Gastrocnemius medialis (tissue), 4 donors: ENCODE results near the gene DDI1. TPM values are rescaled to one million over a fixed set of nuclear protein-coding genes. Genes with fewer than 3 reads are reported as not detected.

Experiments used
- ATAC-seq, 2 donors: fragments of 150-250 bp; one replicate each; pipeline ENCODE4 v1.9.1; 2016
- DNase-seq, 2 donors: peaks; one replicate each; pipeline ENCODE4 v3.0.0-alpha.2; 2019
- H3K27ac ChIP-seq, 4 donors: fragments of 200-600 bp; sonication (generic); 1 replicate in 1 of 4; 2 replicates in 3 of 4; pipeline ENCODE4 v1.5.1; 2016 to 2018; ENCODE audit warnings: mild to moderate bottlenecking in 2 of 4, moderate library complexity in 1 of 4
- H3K27me3 ChIP-seq, 3 donors: fragments of 200-600 bp; sonication (generic) in 2 of 3; 1 replicate in 1 of 3; 2 replicates in 2 of 3; pipeline versions ENCODE4 v1.5.1 to v1.6.0; 2016 to 2019; ENCODE audit warnings: mild to moderate bottlenecking in 1 of 3, moderate library complexity in 1 of 3
- H3K36me3 ChIP-seq, 2 donors: fragments of 200-600 bp; sonication (generic) in 1 of 2; one replicate each; pipeline ENCODE4 v1.5.1; 2017 to 2018
- H3K4me1 ChIP-seq, 2 donors: fragments of 200-600 bp; sonication (generic) in 1 of 2; one replicate each; pipeline ENCODE4 v1.5.1; 2016 to 2017; ENCODE audit warnings: mild to moderate bottlenecking in 2 of 2
- H3K4me3 ChIP-seq, 4 donors: fragments of 200-600 bp; sonication (generic) in 3 of 4; 1 replicate in 1 of 4; 2 replicates in 3 of 4; pipeline ENCODE4 v1.5.1; 2016 to 2019; ENCODE audit warnings: mild to moderate bottlenecking in 2 of 4
- H3K9me3 ChIP-seq, 3 donors: fragments of 200-600 bp; sonication (generic) in 2 of 3; 1 replicate in 1 of 3; 2 replicates in 2 of 3; pipeline ENCODE4 v1.5.1; 2016 to 2019
- POLR2A ChIP-seq, 2 donors: fragments of 450-650 bp; IDR thresholded peaks; one replicate each; pipeline ENCODE4 v1.6.1; 2017; ENCODE audit warnings: antibody characterized with exemption in 2 of 2, mild to moderate bottlenecking in 2 of 2, moderate library complexity in 2 of 2
- in situ Hi-C, 4 donors: fragments of 200-750 bp; cut with MboI; loops; one replicate each; pipeline versions ENCODE4 v1.15.0 to v1.8.0; 2017; ENCODE audit warnings: low sequenced_read_pairs in 4 of 4
- intact Hi-C: fragments of 100-400 bp; cut with DNase I; formaldehyde crosslinking; loops from one replicate; pipeline ENCODE4 v1.15.1; 2023; ENCODE audit warnings: low total_unique reads
- total RNA-seq, 4 donors: library from RNA; depleted of rRNA; stranded (reverse); fragments of >200 nt; gene quantifications; one replicate each; pipeline versions ENCODE4 v1.1.0 to v1.2.3, GENCODE V29; 2016
- TF ChIP-seq, protein P1 (sequence below), 5 experiments: fragments of 450-650 bp in 3 of 5; fragments of 200-600 bp in 2 of 5; sonication (generic) in 2 of 5; IDR thresholded peaks in 4 of 5; conservative IDR thresholded peaks in 1 of 5; 1 replicate in 4 of 5; 2 replicates in 1 of 5; pipeline ENCODE4 v1.5.1; 2016 to 2019; ENCODE audit warnings: antibody characterized with exemption in 5 of 5, mild to moderate bottlenecking in 3 of 5, moderate library complexity in 3 of 5

Gene DDI1
- total RNA-seq, 4 donors from 2014 or later: not detected

DNA sequence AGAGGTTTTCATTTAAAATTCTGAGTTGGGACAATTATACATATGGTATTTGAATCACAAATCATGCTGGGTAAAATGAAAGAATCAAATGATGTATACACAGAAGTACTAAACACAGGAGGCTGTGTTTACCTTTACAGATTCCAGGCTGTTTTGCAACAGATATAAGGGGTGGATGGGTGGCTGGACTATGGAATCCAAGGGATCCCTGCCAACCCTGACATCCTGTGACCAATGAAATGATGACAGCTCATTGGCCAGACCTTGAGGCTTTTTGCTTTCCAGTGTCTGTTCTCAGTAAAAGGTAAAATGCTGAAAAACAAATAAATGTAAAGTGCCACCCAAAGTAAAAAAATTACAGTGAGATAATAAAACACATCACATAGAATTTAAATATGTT, 3.3 kb upstream of the DDI1 start:
- in situ Hi-C loops: no loop called here
- no peaks in the 10 kb centered on the region for H3K36me3 ChIP-seq
- H3K4me3 ChIP-seq: no peak overlapping the region
- H3K9me3 ChIP-seq: no peaks in the 10 kb centered on the region
- DNase-seq: no peak
- ATAC-seq: no peak
- H3K27me3 ChIP-seq: no peaks in the 10 kb centered on the region
- no peaks in the 10 kb centered on the region for H3K4me1 ChIP-seq
- no peak for TF ChIP-seq POLR2A (IDR thresholded peaks at IDR 0.05)
- TF ChIP-seq, protein P1, sequence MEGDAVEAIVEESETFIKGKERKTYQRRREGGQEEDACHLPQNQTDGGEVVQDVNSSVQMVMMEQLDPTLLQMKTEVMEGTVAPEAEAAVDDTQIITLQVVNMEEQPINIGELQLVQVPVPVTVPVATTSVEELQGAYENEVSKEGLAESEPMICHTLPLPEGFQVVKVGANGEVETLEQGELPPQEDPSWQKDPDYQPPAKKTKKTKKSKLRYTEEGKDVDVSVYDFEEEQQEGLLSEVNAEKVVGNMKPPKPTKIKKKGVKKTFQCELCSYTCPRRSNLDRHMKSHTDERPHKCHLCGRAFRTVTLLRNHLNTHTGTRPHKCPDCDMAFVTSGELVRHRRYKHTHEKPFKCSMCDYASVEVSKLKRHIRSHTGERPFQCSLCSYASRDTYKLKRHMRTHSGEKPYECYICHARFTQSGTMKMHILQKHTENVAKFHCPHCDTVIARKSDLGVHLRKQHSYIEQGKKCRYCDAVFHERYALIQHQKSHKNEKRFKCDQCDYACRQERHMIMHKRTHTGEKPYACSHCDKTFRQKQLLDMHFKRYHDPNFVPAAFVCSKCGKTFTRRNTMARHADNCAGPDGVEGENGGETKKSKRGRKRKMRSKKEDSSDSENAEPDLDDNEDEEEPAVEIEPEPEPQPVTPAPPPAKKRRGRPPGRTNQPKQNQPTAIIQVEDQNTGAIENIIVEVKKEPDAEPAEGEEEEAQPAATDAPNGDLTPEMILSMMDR (IDR thresholded peaks at IDR 0.05 in 4 of 5, conservative IDR thresholded peaks at IDR 0.05 in 1 of 5): no peak
- H3K27ac ChIP-seq: no peak overlapping the region
- intact Hi-C loops: no loop called here

GRCh38 chr11:104033561-104033960, 2.9 kb upstream of the DDI1 start:
- ATAC-seq: no peak
- no peak for DNase-seq
- no peaks in the 10 kb centered on the region for H3K9me3 ChIP-seq
- no peaks in the 10 kb centered on the region for H3K36me3 ChIP-seq
- TF ChIP-seq, protein P1 (IDR thresholded peaks at IDR 0.05 in 4 of 5, conservative IDR thresholded peaks at IDR 0.05 in 1 of 5): no peak
- TF ChIP-seq POLR2A (IDR thresholded peaks at IDR 0.05): no peak
- intact Hi-C loops: no loop called here
- no peak overlapping the region for H3K27ac ChIP-seq
- no peaks in the 10 kb centered on the region for H3K27me3 ChIP-seq
- H3K4me3 ChIP-seq: no peak overlapping the region
- H3K4me1 ChIP-seq: no peaks in the 10 kb centered on the region
- in situ Hi-C loops: no loop called here

GRCh38 chr11:104036995-104037394, 555 bp downstream of the DDI1 start:
- ATAC-seq (no peak), DNase-seq (no peak)
- Histone ChIP-seq H3K27me3 (no peaks in the 10 kb centered on the region), H3K27ac (no peak overlapping the region), H3K4me1 (no peaks in the 10 kb centered on the region), H3K4me3 (no peak overlapping the region), H3K36me3 (no peaks in the 10 kb centered on the region), H3K9me3 (no peaks in the 10 kb centered on the region)
- in situ Hi-C loops (no loop called here), intact Hi-C loops (no loop called here)
- TF ChIP-seq POLR2A (IDR thresholded peaks at IDR 0.05): no peak
- TF ChIP-seq, protein P1 (IDR thresholded peaks at IDR 0.05 in 4 of 5, conservative IDR thresholded peaks at IDR 0.05 in 1 of 5): no peak

GRCh38 chr11:104041792-104042191, 5.4 kb downstream of the DDI1 start:
- no peak overlapping the region for H3K4me3 ChIP-seq
- in situ Hi-C loops (no loop called here), intact Hi-C loops (no loop called here)
- no peaks in the 10 kb centered on the region for H3K9me3 ChIP-seq
- no peaks in the 10 kb centered on the region for H3K27me3 ChIP-seq
- TF ChIP-seq POLR2A (IDR thresholded peaks at IDR 0.05): no peak
- TF ChIP-seq, protein P1 (IDR thresholded peaks at IDR 0.05 in 4 of 5, conservative IDR thresholded peaks at IDR 0.05 in 1 of 5): no peak
- no peak for DNase-seq
- H3K27ac ChIP-seq: no peak overlapping the region
- no peak for ATAC-seq
- H3K4me1 ChIP-seq: no peaks in the 10 kb centered on the region
- no peaks in the 10 kb centered on the region for H3K36me3 ChIP-seq

GRCh38 chr11:104043142-104043541, 6.7 kb downstream of the DDI1 start:
- in situ Hi-C loops: no loop called here
- Histone ChIP-seq H3K27ac (no peak overlapping the region), H3K27me3 (no peaks in the 10 kb centered on the region), H3K4me1 (no peaks in the 10 kb centered on the region), H3K36me3 (no peaks in the 10 kb centered on the region), H3K9me3 (no peaks in the 10 kb centered on the region), H3K4me3 (no peak overlapping the region)
- TF ChIP-seq, protein P1 (IDR thresholded peaks at IDR 0.05 in 4 of 5, conservative IDR thresholded peaks at IDR 0.05 in 1 of 5): no peak
- TF ChIP-seq POLR2A (IDR thresholded peaks at IDR 0.05): no peak
- DNase-seq (no peak), ATAC-seq (no peak)
- intact Hi-C loops: no loop called here
